T-helper 2 cell treated with Interferon-gamma antibody and Interleukin-4, amounts not matched to agents 100 ng/mL and 5 ng/mL, for 36 hours (primary cell): ENCODE measurements around the gene MTARC2. TPM values are rescaled to one million over a fixed set of nuclear protein-coding genes. Genes with fewer than 3 reads are reported as not detected.

Experiments used
- intact Hi-C: fragments of 100-400 bp; cut with micrococcal nuclease; formaldehyde crosslinking; loops from one replicate; pipeline ENCODE4 v1.15.1; 2023
- total RNA-seq: library from RNA; stranded (reverse); gene quantifications from 2 replicates; pipeline ENCODE4 v1.2.3, GENCODE V29; 2022

Gene MTARC2
- total RNA-seq, 1 donor from 2014 or later, result not detected

DNA sequence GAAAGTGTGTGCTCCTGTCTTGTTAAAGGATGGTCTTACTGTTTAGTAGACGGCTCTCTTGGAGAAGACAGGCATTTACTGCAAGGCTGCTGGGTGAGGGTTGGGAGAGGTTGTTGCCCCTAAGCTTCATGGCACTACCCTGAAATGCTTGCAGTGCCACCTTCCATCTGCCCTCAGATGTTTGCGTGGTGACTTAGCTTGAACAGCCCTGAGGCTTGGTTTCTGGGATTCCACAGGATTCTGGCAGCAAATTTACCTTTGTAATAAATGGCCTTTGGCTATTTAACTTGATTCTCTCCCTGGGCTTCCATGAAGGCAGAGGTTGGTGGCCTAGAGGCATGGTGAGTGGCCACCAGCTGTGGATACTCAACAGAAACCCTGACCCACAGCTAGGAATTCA, 50.2 kb downstream of the MTARC2 start:
- intact Hi-C loops, result no loop called here

GRCh38 chr1:220800262-220800661, 52.1 kb downstream of the MTARC2 start:
- intact Hi-C loops, result no loop called here

- intact Hi-C loops, result no loop called here
Observed at GRCh38 chr1:220803401-220804201, 55.5 kb downstream of the MTARC2 start.

- intact Hi-C loops, result no loop called here
Observed at GRCh38 chr1:220804202-220804586, 56.1 kb downstream of the MTARC2 start.

- intact Hi-C loops, result no loop called here
Observed at GRCh38 chr1:220806408-220806807, 58.3 kb downstream of the MTARC2 start.

GRCh38 chr1:220807726-220808125, 59.6 kb downstream of the MTARC2 start:
- intact Hi-C loops, result no loop called here

- intact Hi-C loops, result no loop called here
Observed at GRCh38 chr1:220808345-220809186, 60.4 kb downstream of the MTARC2 start.

GRCh38 chr1:220809187-220809550, 61.0 kb downstream of the MTARC2 start:
- intact Hi-C loops, result no loop called here

GRCh38 chr1:220809704-220810103, 61.6 kb downstream of the MTARC2 start:
- intact Hi-C loops, result loop anchor here (1.0 to 2.0 kb wide), 3 partner anchors 394 to 1645 kb away; no protein-coding TSS in a partner anchor

DNA sequence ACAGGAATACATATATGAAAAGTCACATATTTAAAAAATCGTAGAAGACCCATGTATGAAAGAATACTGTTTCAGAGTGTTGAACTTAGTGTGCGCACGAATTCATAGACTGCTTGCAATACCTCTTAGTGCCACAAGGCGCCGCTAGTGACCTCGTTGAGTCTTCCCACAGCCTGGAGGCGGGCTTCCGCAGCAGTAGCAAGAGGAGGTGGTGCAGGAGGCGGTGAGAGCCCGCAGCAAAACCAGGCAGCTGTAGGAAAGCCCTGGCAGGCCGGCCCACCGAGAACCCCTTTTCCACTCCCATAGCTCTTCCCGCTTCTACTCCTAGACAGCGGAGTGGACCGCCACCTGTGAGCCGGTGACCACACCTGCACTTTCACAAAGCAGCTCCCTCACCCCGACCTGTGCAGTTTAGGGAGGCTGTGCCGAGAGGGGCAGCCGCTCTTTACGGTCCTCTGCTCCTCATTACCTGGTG, 62.1 kb downstream of the MTARC2 start:
- intact Hi-C loops, result loop anchor here (1.0 to 2.0 kb wide), 3 partner anchors 393 to 1645 kb away; no protein-coding TSS in a partner anchor

DNA sequence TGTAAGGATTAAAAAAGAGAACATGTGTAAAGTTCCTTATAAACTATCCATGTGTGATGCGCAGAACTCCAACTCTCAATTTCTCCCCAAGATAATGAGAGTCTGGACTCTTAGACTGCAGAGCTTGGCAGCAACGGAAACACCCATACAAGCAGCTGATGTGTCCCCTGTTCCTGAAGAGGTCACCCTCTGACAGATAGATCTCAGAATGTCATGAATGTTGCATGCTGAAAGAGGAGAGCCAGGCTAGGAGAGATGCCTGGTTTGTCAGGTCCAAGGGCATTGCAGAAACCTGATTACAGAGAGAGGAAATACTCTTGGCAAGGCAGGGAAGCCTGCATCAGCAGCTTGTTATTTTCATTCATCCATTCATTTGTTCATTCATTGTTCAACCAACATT, 62.8 kb downstream of the MTARC2 start:
- intact Hi-C loops, result loop anchor here (1.0 to 2.0 kb wide), 3 partner anchors 392 to 1644 kb away; no protein-coding TSS in a partner anchor

DNA sequence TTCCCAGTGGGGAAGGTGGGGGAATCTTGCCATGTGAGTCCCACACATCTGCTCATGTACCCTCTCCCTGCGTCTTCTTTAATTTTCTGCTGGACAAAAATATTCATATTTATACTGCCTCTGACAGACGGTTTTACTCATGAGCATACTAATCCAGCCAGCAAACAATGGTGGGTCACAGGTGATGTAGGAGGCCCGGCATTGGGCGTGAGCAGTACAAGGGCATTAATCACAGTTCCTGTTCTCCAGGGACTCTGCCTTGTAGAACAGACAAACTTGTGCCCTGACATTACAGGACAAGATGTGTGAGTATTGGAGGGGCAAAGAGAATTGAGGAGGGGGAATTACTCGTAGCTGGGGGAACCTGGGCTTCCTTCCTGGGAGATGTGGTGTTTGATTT, 63.6 kb downstream of the MTARC2 start:
- intact Hi-C loops, result loop anchor here (2.0 kb wide), 1 partner anchor 1643 kb away; no protein-coding TSS in a partner anchor

- intact Hi-C loops, result no loop called here
Observed at GRCh38 chr1:220812308-220812707, 64.2 kb downstream of the MTARC2 start.

GRCh38 chr1:220813013-220813412, 64.9 kb downstream of the MTARC2 start:
- intact Hi-C loops, result no loop called here

DNA sequence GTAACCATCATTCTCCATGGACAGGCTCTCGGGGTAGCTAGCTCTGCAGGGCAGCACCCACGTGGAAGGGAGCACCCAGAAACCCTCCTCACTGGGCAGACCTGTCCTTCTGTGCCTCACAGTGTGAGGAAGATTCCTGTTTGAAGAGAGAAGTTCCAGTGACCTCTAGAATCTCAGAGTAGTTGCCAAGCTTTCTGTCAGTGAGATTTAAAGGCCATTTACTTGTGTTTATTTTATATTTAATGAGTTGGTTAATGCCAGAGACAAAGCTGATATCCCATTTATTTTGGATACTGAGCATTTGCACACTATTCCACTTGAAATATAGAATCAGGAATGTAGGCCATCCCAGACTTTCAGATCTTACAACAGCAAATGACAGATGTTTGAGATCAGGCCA, 67.3 kb downstream of the MTARC2 start:
- intact Hi-C loops, result no loop called here

DNA sequence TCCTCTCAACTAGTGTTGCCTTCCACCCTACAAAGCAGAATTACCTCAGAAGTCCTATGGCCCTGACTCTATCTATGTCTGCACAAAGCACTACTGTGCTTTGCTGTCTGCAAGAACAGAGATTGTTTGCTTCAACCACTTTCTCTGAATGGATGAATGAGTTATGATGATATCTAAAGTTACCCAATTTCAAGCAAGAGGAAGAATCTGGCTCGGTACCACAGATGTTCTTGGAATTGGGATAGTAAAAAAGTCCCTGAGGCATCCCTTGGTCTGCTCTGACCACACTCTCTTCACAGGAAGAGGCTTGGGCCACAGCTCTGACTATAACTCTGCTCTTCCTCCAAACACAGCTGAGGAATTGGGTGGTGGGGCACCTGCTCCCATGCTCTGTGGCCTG, 69.8 kb downstream of the MTARC2 start:
- intact Hi-C loops, result no loop called here

DNA sequence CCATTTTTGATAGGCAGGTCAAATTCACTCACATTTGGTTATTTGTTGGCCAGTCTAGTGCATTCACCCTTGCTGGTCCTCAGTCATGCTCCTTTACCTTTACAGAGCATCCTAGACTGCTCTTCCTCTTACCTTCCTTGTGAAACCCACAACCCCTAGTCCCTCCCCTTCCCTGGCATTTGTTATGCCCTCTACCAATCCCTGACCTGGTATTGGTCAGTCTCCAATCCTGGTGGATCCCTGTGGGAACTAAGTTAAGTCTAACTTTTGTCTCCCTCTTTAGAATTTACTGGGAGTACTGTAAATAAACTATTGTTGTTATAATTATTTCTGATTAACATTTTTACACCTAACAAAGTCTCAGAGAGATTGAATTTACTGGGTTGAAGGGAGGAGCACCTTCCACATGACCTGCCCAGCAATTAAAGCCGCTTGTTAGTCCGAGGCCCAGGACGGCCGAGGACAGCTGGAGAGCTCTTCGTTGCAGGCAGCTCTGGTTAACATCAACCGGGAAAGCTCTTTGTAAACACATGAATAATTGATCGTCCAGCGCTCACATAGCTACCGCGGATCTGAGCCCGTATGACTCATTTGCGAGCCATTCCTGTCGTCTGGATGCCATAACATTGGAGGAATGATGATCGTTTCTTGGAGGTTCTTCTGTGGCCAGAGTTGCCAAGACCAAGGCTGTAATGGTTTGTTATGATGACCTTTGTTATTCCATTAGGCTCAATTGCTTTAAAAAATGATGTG, 70.5 kb downstream of the MTARC2 start:
- intact Hi-C loops, result no loop called here

GRCh38 chr1:220819467-220820026, 71.4 kb downstream of the MTARC2 start:
- intact Hi-C loops, result no loop called here

- intact Hi-C loops, result no loop called here
Observed at GRCh38 chr1:220824031-220824989, 76.2 kb downstream of the MTARC2 start.
